Left ventricle myocardium superior (tissue), 1 donor: ENCODE results near the gene AZGP1. TPM values are rescaled to one million over a fixed set of nuclear protein-coding genes. Genes with fewer than 3 reads are reported as not detected.
"Not testable (repeated sequence)": the region's sequence is repeated elsewhere in the genome, so short reads cannot be mapped to it uniquely, and the experiment has no call there.

ENCODE experiments used
- ATAC-seq: fragments of 200-7000 bp; cut with Tn5 transposase; one replicate; pipeline ENCODE4 v1.9.1; 2020; ENCODE audit warnings: mild to moderate bottlenecking, moderate library complexity
- DNase-seq: peaks from one replicate; pipeline ENCODE4 v3.0.0-alpha.2; 2020
- intact Hi-C: fragments of 100-400 bp; cut with micrococcal nuclease; formaldehyde crosslinking; loops from one replicate; pipeline ENCODE4 v1.11.0; 2022
- total RNA-seq: library from RNA; stranded (reverse); fragmentation: NEBNext Ultra II Directional; extraction: Animal tissue kit (Norgen Biotek cat#: 25700); gene quantifications from one replicate; pipeline ENCODE4 v1.2.1, GENCODE V29; 2021
- donor health status: DM: no; HTN: yes; CAD: no; lungs with severe emphysema.

AZGP1 gene
- total RNA-seq, 1 donor from 2014 or later = 70.9 TPM

- DNase-seq = peak; percentile 53
- ATAC-seq = peak; percentile 94
Measured at GRCh38 chr7:99969813-99970212, 6.0 kb downstream of the AZGP1 start.

GRCh38 chr7:99969298-99969697 is 6.5 kb downstream of the AZGP1 start:
- DNase-seq = no peak
- intact Hi-C loops = no loop called here
- ATAC-seq = no peak

More at GRCh38 chr7:99969813-99970212, 6.0 kb downstream of the AZGP1 start:
- intact Hi-C loops = not testable (repeated sequence)

- no peak for ATAC-seq
- intact Hi-C loops = no loop called here
- DNase-seq = no peak
Measured at GRCh38 chr7:99958564-99959227, 17.1 kb downstream of the AZGP1 start.

- intact Hi-C loops = no loop called here
- ATAC-seq (no peak), DNase-seq (no peak)
Measured at GRCh38 chr7:99955247-99955646, 20.6 kb downstream of the AZGP1 start.

- intact Hi-C loops, ATAC-seq, DNase-seq: not testable (repeated sequence)
Measured at GRCh38 chr7:99954643-99955042, 21.2 kb downstream of the AZGP1 start.

GRCh38 chr7:99953649-99954048 is 22.2 kb downstream of the AZGP1 start:
- intact Hi-C loops = no loop called here
- ATAC-seq (no peak), DNase-seq (no peak)

- ATAC-seq, DNase-seq, intact Hi-C loops: not testable (repeated sequence)
Measured at GRCh38 chr7:99952649-99953048, 23.2 kb downstream of the AZGP1 start.

GRCh38 chr7:99950819-99951218 is 25.0 kb downstream of the AZGP1 start:
- not testable (repeated sequence) for ATAC-seq, DNase-seq

GRCh38 chr7:99949645-99950228 is 26.1 kb downstream of the AZGP1 start:
- DNase-seq (no peak), ATAC-seq (no peak)
- intact Hi-C loops = no loop called here

More at GRCh38 chr7:99950819-99951218, 25.0 kb downstream of the AZGP1 start:
- intact Hi-C loops = not testable (repeated sequence)

GRCh38 chr7:99947608-99948007 is 28.2 kb downstream of the AZGP1 start:
- ATAC-seq (no peak), DNase-seq (no peak)
- intact Hi-C loops = no loop called here

GRCh38 chr7:99944497-99945070 is 31.2 kb downstream of the AZGP1 start:
- intact Hi-C loops = no loop called here
- no peak for DNase-seq
- no peak for ATAC-seq

GRCh38 chr7:99943641-99944496 is 32.0 kb downstream of the AZGP1 start:
- intact Hi-C loops = no loop called here
- no peak for ATAC-seq
- DNase-seq = no peak

GRCh38 chr7:99938296-99938695 is 37.5 kb downstream of the AZGP1 start:
- DNase-seq = no peak
- no peak for ATAC-seq
- intact Hi-C loops = no loop called here

GRCh38 chr7:99935009-99935408 is 40.8 kb downstream of the AZGP1 start:
- ATAC-seq, DNase-seq, intact Hi-C loops: not testable (repeated sequence)

- DNase-seq = no peak
- intact Hi-C loops = no loop called here
- no peak for ATAC-seq
Measured at GRCh38 chr7:99930376-99930775, 45.5 kb downstream of the AZGP1 start.

- no peak for ATAC-seq
- intact Hi-C loops = no loop called here
- no peak for DNase-seq
Measured at GRCh38 chr7:99929730-99930053, 46.1 kb downstream of the AZGP1 start.

GRCh38 chr7:99928994-99929729 is 46.7 kb downstream of the AZGP1 start, which contains the start of gene GJC3:
GJC3 (minus strand) TSS chr7:99929620; CDS start chr7:99929620, 0 bp downstream.
- ATAC-seq (peak; percentile 98), DNase-seq (peak; percentile 71)
- intact Hi-C loops = no loop called here

GRCh38 chr7:99928188-99928587 is 47.6 kb downstream of the AZGP1 start:
- ATAC-seq (no peak), DNase-seq (no peak)
- intact Hi-C loops = no loop called here

- intact Hi-C loops = no loop called here
- no peak for ATAC-seq
- no peak for DNase-seq
Measured at GRCh38 chr7:99927536-99927935, 48.3 kb downstream of the AZGP1 start.
